ENCODE results near the gene ADGRE2.

ADGRE2 gene

GRCh38 chr19:14689598-14690503, 88.5 kb downstream of the ADGRE2 start, which contains the start of gene ZNF333:
ZNF333 (plus strand) TSS chr19:14690048; CDS start chr19:14693492, 3,444 bp downstream.
- peak within 1 kb of the TSS; percentile 96 for H2BK15ac ChIP-seq (ENCODE audit: low read depth, poor library complexity, severe bottlenecking)
- peak within 1 kb of the TSS; percentile 55 for H2AFZ ChIP-seq (ENCODE audit: low read depth, low read length)
- H2BK12ac ChIP-seq (ENCODE audit: low read length in 2 of 2), result no peak within 1 kb of the TSS
- no peak within 1 kb of the TSS for H2BK5ac ChIP-seq (ENCODE audit: low read depth, low read length, poor library complexity, severe bottlenecking)
- WGBS, result under 1% methylated on average over 48 of the region's 66 CpGs
- H3K4me3 ChIP-seq (ENCODE audit: insufficient read depth in 1 of 2, low read depth in 1 of 2, low read length in 2 of 2), result peak within 1 kb of the TSS; percentile 87 to 98
- peaks cover 11 to 12% of the 10 kb centered on the region in 2 experiments for H3K36me3 ChIP-seq (ENCODE audit: control insufficient read depth in 1 of 2, insufficient read depth in 2 of 2, low read depth in 1 of 2, low read length in 2 of 2)
- H2BK120ac ChIP-seq (ENCODE audit: low read depth, low read length), result peak within 1 kb of the TSS; percentile 99
- peak; percentile 87 for DNase-seq
- peak within 1 kb of the TSS; percentile 71 for H3K4me2 ChIP-seq (ENCODE audit: low read length, poor library complexity, severe bottlenecking)
- H4K91ac ChIP-seq (ENCODE audit: low read length), result peak within 1 kb of the TSS; percentile 71
- H3K27ac ChIP-seq (ENCODE audit: low read length, poor library complexity, severe bottlenecking), result peak within 1 kb of the TSS; percentile 99
- H3K4ac ChIP-seq (ENCODE audit: low read depth in 1 of 2, low read length in 2 of 2), result peak within 1 kb of the TSS; percentile 73 to 94
- no peaks in the 10 kb centered on the region for H3K9me3 ChIP-seq (ENCODE audit: control insufficient read depth, low read length)
- H3K27me3 ChIP-seq (ENCODE audit: control insufficient read depth in 1 of 2, insufficient read depth in 1 of 2, low read length in 2 of 2), result no peaks in the 10 kb centered on the region
- no peak within 1 kb of the TSS for H2AK5ac ChIP-seq (ENCODE audit: low read length, severe bottlenecking)
- H3K79me1 ChIP-seq (replicated peaks; ENCODE audit: low read length, poor library complexity, severe bottlenecking), result peaks cover 12% of the 10 kb centered on the region
- peaks cover 2% of the 10 kb centered on the region for H3K4me1 ChIP-seq (ENCODE audit: control insufficient read depth, insufficient read depth, low read depth, low read length)
- H3K18ac ChIP-seq (ENCODE audit: low read depth in 1 of 2, low read length in 2 of 2), result peak within 1 kb of the TSS; percentile 68 to 95
- H3K23ac ChIP-seq (ENCODE audit: low read length in 2 of 2), result no peak within 1 kb of the TSS
- peak within 1 kb of the TSS; percentile 91 for H4K8ac ChIP-seq (ENCODE audit: low read length)
- peak within 1 kb of the TSS in 1 of 2 experiments; percentile 23 for H3K14ac ChIP-seq (ENCODE audit: low read length in 2 of 2)
- H3K9ac ChIP-seq (ENCODE audit: low read length), result peak within 1 kb of the TSS; percentile 97

- H3K9me3 ChIP-seq (ENCODE audit: control insufficient read depth, low read length), result no peaks in the 10 kb centered on the region
- H3K27me3 ChIP-seq (ENCODE audit: control insufficient read depth in 1 of 2, insufficient read depth in 1 of 2, low read length in 2 of 2), result peaks cover 0 to 4% of the 10 kb centered on the region in 2 experiments
- H2BK5ac ChIP-seq (ENCODE audit: low read depth, low read length, poor library complexity, severe bottlenecking), result no peak overlapping the region
- H2BK120ac ChIP-seq (ENCODE audit: low read depth, low read length), result no peak overlapping the region
- no peak overlapping the region for H3K18ac ChIP-seq (ENCODE audit: low read depth in 1 of 2, low read length in 2 of 2)
- no peaks in the 10 kb centered on the region for H3K36me3 ChIP-seq (ENCODE audit: control insufficient read depth in 1 of 2, insufficient read depth in 2 of 2, low read depth in 1 of 2, low read length in 2 of 2)
- H3K4me1 ChIP-seq (ENCODE audit: control insufficient read depth, insufficient read depth, low read depth, low read length), result peaks cover 2% of the 10 kb centered on the region
- H4K8ac ChIP-seq (ENCODE audit: low read length), result no peak overlapping the region
- H2AFZ ChIP-seq (ENCODE audit: low read depth, low read length), result no peak overlapping the region
- H3K23ac ChIP-seq (ENCODE audit: low read length in 2 of 2), result no peak overlapping the region
- 58% methylated on average over 2 of the region's 3 CpGs for WGBS
- no peak overlapping the region for H3K4me2 ChIP-seq (ENCODE audit: low read length, poor library complexity, severe bottlenecking)
- no peak overlapping the region for H4K91ac ChIP-seq (ENCODE audit: low read length)
- H2BK15ac ChIP-seq (ENCODE audit: low read depth, poor library complexity, severe bottlenecking), result no peak overlapping the region
- peak; percentile 13 for DNase-seq
- H3K9ac ChIP-seq (ENCODE audit: low read length), result no peak overlapping the region
- no peak overlapping the region for H3K4ac ChIP-seq (ENCODE audit: low read depth in 1 of 2, low read length in 2 of 2)
- no peak overlapping the region for H2BK12ac ChIP-seq (ENCODE audit: low read length in 2 of 2)
- no peak overlapping the region for H2AK5ac ChIP-seq (ENCODE audit: low read length, severe bottlenecking)
- H3K4me3 ChIP-seq (ENCODE audit: insufficient read depth in 1 of 2, low read depth in 1 of 2, low read length in 2 of 2), result no peak overlapping the region
- no peak overlapping the region for H3K27ac ChIP-seq (ENCODE audit: low read length, poor library complexity, severe bottlenecking)
- H3K14ac ChIP-seq (ENCODE audit: low read length in 2 of 2), result no peak overlapping the region
- no peaks in the 10 kb centered on the region for H3K79me1 ChIP-seq (replicated peaks; ENCODE audit: low read length, poor library complexity, severe bottlenecking)
These were observed 91.9 kb downstream of the ADGRE2 start for GRCh38 chr19:14686411-14686810.

- H3K79me1 ChIP-seq (replicated peaks; ENCODE audit: low read length, poor library complexity, severe bottlenecking), result no peaks in the 10 kb centered on the region
- H3K9ac ChIP-seq (ENCODE audit: low read length), result no peak overlapping the region
- H2BK5ac ChIP-seq (ENCODE audit: low read depth, low read length, poor library complexity, severe bottlenecking), result no peak overlapping the region
- peak overlapping the region; percentile 54 for H4K8ac ChIP-seq (ENCODE audit: low read length)
- WGBS, result 38% methylated on average over 1 of the region's 3 CpGs
- H3K27me3 ChIP-seq (ENCODE audit: control insufficient read depth in 1 of 2, insufficient read depth in 1 of 2, low read length in 2 of 2), result peaks cover 0 to 4% of the 10 kb centered on the region in 2 experiments
- H2BK12ac ChIP-seq (ENCODE audit: low read length in 2 of 2), result no peak overlapping the region
- no peak overlapping the region for H4K91ac ChIP-seq (ENCODE audit: low read length)
- H3K4me1 ChIP-seq (ENCODE audit: control insufficient read depth, insufficient read depth, low read depth, low read length), result no peaks in the 10 kb centered on the region
- DNase-seq, result no peak
- H3K18ac ChIP-seq (ENCODE audit: low read depth in 1 of 2, low read length in 2 of 2), result no peak overlapping the region
- H2BK120ac ChIP-seq (ENCODE audit: low read depth, low read length), result no peak overlapping the region
- no peak overlapping the region for H3K27ac ChIP-seq (ENCODE audit: low read length, poor library complexity, severe bottlenecking)
- no peaks in the 10 kb centered on the region for H3K9me3 ChIP-seq (ENCODE audit: control insufficient read depth, low read length)
- no peak overlapping the region for H3K23ac ChIP-seq (ENCODE audit: low read length in 2 of 2)
- H2AFZ ChIP-seq (ENCODE audit: low read depth, low read length), result no peak overlapping the region
- H3K4me3 ChIP-seq (ENCODE audit: insufficient read depth in 1 of 2, low read depth in 1 of 2, low read length in 2 of 2), result no peak overlapping the region
- no peak overlapping the region for H3K4ac ChIP-seq (ENCODE audit: low read depth in 1 of 2, low read length in 2 of 2)
- no peak overlapping the region for H3K14ac ChIP-seq (ENCODE audit: low read length in 2 of 2)
- no peak overlapping the region for H3K4me2 ChIP-seq (ENCODE audit: low read length, poor library complexity, severe bottlenecking)
- no peak overlapping the region for H2BK15ac ChIP-seq (ENCODE audit: low read depth, poor library complexity, severe bottlenecking)
- no peak overlapping the region for H2AK5ac ChIP-seq (ENCODE audit: low read length, severe bottlenecking)
- no peaks in the 10 kb centered on the region for H3K36me3 ChIP-seq (ENCODE audit: control insufficient read depth in 1 of 2, insufficient read depth in 2 of 2, low read depth in 1 of 2, low read length in 2 of 2)
These were observed 94.9 kb downstream of the ADGRE2 start for GRCh38 chr19:14683439-14683838.
